Activated naive CD4-positive, alpha-beta T cell treated with anti-CD3 and anti-CD28 coated beads, Interleukin-2, amount 50 U/mL, for 16 hours (primary cell): ENCODE data around the gene DEPDC7.
"Not testable (repeated sequence)": the region's sequence is repeated elsewhere in the genome, so short reads cannot be mapped to it uniquely, and the experiment has no call there.

ENCODE experiments used
- DNase-seq: peaks from one replicate; pipeline ENCODE4 v3.0.0-alpha.2; 2020

The DEPDC7 gene

DNA sequence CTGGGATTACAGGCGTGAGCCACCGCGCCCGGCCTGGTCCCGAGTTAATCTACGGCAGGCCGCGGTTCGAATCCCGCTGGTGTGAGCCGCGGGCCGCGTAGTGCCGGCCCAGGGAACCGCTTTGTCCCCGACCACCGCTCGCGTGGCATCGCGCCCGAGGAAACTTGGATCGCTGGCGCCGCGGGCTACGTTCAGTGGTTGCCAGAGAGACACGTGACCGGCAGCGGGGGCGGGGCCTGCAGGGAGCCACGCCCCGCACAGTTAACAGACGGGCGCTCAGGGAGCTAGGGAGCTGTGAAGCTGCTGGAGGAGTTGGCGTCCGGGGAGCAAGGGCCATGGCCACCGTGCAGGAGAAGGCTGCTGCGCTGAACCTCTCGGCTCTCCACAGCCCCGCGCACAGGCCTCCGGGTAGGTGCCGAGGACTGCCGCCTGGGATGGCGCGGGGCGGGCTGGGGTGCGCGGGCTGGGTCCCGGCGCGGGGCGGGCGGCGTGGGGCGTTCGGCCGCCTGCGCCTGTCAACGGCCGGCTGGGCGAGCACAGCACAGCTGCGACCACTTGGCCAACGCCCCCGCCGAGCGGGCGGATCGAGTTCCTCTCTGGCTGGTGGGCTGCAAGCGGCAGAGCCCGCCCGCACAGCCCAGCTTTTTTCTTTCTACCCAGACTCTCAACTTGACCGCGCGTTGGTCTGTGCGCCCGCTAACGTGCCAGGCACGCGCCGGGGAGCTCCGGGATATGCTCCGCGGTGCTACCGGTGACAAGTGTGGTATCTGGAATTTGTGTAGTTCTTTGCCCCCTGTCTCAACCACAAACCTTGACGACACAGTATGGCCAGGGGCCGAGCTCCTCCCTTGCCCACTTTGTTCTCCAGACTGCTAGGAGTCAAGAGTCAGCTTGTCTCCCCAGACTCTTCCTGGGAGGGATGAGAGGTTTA, at the start of gene DEPDC7:
Gene DEPDC7 (plus strand): TSS at position 258 of the 931 bp plus-strand sequence. CDS start 78 bp downstream, at position 336.
- peak; percentile 82 for DNase-seq

DNA sequence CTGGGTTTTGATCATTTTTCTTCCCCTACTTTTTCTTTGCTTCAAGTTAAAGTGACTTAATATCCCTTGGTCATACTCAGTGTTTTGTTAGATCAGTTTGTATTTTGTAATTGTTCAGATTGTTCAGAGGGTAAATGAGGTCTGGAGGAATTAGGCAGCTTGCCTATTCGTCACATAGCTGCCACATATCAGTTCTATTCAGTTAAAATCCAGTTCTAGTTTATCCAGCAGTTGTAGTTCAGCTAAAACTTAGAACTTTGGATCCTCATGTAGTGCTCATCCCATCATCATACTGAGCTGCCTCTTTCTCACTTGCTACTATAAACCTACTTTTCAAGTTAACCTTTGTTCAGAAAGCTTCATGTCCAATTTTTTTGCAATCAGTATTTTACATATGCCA, 47.1 kb upstream of the DEPDC7 start:
- no peak for DNase-seq

DNA sequence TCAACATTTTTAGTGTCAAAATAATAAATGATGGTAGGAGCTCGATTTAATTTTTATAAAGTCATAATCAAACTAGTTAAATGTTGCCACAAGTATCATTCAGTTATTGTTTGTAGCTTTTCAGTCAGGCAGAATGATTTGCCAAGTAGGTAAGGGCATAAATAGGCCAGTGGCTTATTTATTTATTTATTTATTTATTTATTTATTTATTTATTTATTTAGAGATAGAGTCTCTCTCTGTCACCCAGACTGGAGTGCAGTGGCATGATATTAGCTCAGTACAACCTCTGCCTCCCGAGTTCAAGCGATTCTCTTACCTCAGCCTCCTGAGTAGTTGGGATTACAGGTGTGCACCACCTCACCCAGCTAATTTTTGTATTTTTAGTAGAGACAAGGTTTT, 43.4 kb upstream of the DEPDC7 start:
- not testable (repeated sequence) for DNase-seq

DNA sequence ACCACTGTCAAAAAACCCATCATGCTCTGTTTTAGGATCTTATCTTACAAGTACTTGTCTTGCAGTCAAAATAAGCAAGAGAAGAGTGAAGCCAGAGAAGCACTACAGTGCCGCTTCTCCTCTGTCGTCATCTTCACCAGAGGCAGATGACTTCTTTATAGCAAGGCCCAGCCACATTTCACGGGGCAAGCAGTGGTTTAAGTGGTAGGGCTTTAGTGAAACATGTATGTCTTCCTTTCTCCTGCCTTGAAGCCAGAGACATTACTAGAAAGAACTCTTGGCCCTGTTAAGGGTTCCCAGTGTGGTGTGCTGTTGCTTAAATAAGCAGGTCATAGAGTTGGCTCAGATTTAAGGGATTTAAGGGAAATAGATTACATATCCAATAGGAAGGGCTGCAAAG, 42.9 kb upstream of the DEPDC7 start:
- DNase-seq: no peak

DNA sequence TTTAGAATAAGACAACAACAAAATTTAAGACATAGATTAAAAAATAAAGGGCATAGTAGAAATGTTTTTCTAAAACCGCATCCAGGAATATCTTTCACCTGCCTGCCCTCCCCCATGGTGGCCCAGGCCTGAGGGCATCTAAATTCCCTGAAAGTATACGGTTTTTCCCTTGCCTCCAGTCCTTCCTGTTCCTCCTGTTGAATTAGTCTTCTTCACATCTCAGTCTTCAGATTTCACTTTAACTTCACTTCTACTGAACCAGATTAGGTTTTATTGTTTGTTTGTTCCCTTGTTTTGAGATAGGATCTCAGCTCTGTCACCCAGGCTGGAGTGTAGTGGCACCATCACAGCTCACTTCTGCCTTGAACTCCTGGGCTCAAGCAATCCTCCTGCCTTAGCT, 33.1 kb upstream of the DEPDC7 start:
- DNase-seq: no peak

DNA sequence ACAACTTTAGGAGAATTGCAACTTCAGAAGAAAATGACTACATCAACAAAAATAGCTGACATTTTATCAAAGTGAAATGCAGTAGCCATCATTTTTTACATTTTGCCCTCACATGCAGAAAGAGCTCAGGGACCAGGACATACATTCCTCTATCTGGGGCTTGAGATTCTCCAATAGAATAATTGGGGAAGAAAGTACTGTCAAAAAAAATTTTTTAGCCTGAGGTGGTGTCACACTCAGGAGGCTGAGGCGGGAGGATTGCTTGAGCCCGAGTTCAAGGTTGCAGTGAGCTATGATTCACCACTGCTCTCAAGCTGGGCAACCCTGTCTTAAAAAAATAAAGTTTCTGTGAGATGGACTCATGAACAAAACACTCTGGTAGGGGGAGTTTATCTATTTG, 32.2 kb upstream of the DEPDC7 start:
- no peak for DNase-seq

DNA sequence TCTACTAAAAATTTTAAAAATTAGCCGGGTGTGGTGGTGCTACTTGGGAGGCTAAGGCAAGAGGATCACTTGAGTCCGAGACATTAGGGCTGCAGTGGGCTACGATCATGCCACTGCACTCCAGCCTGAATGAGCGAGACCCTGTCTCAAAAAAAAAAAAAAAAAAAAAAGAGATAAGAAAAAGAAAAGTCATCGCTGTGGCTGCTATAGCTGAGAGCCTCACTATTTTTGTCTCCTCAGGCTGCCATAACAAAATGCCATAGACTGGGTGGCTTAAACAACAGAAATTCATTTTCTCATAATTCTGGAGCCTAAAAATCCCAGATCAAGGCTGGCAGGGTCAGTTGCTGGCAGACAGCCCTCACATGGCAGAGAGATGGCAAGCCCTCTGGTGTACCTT, 30.1 kb upstream of the DEPDC7 start:
- no peak for DNase-seq

DNA sequence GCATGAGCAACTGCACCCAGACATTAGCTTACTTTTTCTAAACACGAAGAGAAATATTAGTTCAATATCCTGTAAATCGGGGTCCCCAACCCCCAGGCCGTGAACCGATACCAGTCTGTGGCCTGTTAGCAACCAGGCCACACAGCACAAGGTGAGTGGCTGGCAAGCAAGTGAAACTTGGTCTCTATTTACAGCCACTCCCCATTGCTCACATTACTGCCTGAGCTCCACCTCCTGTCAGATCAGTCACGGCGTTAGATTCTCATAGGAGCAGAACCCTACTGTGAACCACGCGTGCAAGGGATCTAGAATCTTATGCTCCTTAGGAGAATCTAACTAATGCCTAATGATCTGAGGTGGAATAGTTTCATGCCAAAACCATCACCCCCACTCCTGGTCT, 27.8 kb upstream of the DEPDC7 start:
- DNase-seq: no peak

DNA sequence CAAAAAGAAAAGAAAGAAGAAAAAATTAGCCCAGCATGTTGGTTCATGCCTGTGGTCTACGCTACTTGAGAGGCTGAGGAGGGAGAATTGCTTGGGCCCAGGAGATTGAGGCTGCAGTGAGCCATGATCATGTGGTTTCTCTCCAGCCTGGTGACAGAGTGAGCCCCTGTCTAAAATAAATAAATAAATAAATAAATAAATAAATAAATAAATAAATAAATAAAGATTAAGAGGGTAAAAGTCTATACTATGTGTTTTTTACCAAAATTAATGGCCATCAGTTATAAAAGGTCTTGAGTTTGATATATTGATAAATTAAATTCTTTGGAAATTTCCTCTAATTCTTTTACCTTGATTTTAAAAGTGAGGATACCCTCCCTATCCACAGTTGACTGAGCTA, 25.2 kb upstream of the DEPDC7 start:
- DNase-seq: no peak

DNA sequence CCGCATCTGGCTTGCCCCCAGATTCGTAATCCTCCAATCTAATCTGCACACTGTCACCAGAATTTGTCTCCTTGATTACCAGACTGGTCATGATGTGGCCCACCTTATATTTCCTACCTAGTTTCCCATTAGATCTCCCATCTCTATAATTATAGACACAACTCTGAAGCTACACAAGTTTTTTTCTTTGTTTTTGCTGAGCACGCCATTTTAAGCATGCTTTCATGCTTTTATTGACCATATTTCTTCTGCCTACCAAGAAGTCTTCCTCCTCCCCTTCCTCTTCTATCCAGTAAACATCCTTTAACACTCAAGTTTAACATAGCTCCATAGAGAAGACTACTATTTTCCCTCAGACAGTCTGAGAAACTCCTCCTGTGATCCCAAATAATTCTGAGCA, 24.3 kb upstream of the DEPDC7 start:
- DNase-seq: no peak

DNA sequence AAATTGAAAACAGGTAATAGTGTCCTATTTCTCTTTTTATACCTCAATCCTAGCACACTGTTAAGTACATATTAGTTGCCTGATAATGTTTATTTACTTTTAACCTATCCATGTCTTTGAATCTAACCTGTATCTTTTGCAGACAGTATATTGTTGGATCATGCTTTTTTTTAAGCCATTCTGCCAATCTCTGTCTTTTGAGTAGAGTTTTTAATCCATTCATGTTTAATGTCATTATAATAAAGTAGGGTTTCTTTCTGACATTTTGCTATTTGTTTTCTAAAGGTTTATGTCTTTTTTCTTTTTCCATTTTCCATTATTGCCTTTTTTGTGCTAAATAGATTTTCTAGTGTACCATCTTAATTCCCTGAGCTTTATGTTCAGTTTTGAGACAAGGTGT, 23.8 kb upstream of the DEPDC7 start:
- no peak for DNase-seq

DNA sequence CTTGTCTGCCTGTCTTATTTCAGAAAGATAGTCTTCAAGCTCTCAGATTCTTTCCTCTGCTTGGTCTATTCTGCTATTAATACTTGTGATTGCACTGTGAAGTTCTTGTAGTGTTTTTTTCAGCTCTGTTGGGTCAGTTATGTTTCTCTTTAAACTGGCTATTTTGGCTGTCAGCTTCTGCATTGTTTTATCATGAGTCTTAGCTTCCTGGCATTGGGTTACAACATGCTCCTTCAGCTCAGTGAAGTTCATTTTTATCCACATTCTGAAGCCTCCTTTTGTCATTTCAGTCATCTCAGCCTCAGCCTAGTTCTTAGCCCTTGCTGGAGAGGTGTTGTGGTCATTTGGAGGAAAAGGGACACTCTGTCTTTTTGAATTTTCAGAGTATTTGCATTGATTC, 15.5 kb upstream of the DEPDC7 start:
- DNase-seq: no peak

DNA sequence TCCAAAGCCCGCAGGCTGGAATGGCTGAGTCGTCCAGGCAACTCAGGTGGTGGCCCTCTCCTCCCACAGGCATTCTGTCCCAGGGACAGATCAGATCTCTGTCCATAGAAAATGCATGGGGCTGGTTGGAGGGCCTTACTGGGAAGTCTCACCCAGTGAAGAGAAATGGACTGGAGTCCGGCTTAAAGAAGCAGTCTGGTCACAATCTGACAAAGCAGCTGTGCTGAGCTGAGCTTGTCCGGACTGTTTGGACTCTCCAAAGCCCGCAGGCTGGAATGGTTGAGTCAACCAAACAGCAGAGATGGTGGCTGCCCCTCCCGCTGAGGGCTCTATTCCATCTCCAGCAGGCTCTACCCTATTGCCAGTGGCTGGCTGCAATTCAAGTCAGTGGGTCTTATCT, 14.4 kb upstream of the DEPDC7 start:
- no peak for DNase-seq

DNA sequence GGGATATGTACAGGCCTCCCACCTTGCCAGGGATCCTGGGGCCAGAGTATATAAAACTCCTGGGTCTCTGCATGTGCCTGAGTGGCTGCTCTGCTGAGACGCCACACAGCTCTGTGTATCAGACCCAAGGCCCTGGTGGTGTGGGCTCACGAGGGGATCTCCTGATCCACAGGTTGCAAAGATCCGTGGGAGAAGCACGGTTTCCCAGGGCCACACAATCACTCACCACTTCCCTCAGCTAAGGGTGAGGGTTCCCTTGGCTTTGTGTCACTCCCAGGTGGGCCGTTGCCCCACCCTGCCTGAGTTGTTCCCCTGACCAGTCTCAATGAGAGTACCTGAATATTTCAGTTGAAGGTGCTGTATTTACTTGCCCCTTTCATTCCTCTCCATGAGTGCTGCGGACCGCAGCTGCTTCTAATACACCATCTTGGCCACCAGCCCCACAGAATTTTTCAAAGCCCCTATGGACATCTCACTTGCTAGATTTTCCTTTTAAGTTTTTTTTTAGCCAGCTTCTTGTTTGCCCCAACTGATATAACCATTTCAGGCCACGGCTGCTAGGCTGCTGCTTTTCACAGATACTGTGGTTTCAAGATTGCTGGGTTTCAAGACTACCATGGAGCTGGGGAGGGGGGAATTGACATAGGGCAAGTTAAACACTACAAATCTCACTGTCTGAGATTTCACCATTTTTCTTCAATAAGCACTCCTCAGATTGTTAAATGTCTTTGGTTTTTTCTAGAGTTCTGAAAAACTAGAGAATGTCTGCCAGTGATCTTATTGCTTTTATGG, 13.7 kb upstream of the DEPDC7 start:
- DNase-seq: no peak

DNA sequence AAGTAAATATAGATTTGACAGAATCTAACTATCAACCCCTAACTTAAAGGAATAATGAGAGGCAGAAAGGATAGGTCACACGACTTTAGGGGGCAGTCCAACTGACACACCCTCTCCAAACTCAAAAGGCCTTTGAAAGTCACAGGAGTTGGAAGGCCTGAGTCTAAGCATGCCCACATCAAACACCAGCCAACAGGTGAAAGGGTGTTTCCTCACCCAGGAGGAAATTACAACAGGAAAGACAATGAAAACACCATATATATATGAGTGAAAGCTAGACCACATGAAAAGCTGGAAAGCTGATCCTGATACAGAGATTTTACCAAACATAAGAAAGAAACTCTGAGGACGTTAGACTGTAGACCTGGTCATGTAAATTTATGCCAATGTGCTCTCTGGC, 10.5 kb upstream of the DEPDC7 start:
- no peak for DNase-seq

DNA sequence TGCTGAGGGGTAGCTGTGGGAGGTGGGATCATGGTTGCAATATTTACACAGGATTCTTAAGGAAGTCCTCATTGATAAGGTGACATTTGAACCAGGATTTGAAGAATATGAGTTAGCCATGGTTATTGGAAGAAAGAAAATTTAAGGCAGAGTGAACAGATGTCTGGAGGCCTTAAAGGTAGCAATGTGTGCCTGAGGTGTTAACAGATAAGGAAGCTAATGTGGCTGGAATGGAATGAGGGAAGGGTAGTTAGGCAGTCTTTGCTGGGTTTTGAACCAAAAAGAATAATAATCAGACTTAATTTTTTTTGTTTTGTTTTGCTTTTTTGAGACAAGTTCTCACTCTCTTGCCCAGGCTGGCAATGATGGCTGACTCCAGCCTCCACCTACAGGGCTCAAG, 9.7 kb upstream of the DEPDC7 start:
- no peak for DNase-seq

DNA sequence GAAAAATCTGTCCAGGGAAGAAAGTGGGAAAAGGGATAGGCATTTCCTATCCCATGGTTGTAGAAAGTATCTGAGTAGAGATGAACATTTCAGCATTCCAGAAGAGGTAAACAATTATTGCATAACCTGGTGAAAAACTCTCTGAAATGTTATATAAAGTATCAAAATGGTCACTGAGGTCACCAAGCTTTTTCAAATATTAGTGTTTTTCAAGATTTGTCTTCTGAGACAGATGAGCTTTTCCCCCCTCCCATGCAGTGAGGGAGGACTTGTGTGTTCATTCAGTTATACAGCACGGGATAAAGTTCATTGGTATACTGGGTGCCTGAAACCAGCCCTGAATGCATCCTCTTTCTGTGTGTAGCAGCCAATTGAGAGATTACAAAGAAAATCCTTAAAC, 1.9 kb upstream of the DEPDC7 start:
- no peak for DNase-seq

DNA sequence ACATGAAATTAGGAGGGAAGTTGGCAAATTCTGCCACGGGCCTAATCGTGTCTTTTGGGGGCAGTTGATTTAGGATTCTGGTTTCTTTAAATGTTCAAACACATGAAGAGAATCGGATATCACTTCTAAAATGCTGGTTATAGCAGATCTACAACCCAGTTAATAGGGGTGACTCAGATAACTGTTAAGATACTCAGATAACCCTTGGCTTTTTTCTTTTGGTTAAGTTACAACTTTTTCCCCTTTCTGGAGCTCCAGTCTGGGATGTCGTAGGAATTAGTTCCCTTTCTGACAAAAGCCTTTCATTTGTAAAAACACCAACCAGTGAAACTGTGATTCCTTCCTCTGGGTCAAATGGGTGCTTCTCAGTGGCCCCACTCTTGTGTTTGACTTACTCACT, 976 bp downstream of the DEPDC7 start:
- DNase-seq: no peak

DNA sequence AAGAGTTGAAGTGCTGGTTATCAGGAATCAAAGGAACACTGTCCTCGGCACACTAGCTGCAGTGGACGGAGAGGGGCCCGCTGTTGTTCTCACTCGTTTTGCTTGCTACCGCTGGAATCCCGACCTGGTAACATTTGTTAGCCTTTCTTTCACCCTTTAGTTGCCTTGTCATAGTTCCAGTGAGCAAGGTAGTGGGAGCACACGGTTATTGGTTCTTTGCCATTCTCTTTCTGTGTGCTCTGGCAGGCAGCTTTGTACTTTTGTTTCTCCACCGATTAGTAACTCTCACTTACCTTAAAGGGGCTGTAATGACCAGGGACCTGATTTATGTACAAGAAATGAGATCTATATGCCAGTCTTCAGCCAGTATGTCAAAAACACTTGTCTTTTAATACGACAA, 1.8 kb downstream of the DEPDC7 start:
- no peak for DNase-seq

DNA sequence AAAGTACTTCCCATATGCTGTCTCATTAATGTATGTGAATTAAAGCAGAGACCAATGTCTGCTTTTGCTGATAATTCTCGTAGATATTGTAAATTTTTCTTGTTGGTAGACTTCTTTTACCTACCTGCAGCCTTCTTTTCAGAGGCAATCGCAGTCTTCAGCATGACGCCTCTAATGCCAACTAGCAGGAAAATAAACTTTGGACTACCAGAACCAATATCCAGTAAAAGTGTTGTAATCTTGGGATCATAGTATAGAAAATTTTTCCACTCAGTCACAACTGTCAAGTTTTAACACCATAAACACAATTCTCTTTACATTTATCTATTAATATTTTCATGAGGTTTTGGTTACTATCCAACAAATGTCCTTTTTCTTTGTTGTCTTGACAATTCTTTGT, 2.3 kb downstream of the DEPDC7 start:
- no peak for DNase-seq

DNA sequence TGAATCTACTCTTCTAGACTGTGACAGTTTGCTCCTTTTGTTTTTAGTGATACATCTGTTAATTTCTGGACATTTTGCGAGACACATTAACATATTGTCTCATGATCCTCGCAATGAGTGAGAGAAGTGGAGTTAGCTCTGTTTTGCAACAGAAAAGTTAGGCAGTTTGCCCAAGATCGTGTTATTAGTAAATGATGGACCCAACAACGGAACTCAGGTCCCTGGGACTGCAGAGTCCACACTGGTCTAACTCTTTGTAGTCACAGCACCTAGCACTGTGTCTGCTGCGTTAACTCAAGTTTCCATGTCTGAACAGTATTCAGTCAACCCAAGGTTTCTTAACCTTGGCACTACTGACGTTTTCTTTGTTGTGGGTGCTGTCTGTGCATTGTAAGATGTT, 3.2 kb downstream of the DEPDC7 start:
- DNase-seq: no peak

DNA sequence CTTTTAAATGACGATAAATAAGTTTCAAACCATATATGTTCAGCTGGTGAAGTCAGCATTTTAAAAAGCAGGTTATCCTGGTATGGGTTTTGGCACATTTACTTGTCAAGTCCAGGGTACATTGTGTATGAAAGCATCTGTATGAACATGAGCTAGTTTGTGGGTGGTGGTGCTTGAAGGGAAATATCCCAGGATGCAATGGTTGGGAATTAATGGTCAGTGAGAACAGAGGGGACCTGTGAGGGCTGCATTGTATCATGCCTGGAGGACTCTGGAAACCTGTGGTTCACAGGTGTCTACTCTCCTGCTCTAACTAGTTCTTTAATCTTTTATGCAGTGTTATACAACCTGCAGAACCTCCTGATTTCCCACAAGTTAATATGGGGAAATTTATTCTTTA, 5.8 kb downstream of the DEPDC7 start:
- no peak for DNase-seq

DNA sequence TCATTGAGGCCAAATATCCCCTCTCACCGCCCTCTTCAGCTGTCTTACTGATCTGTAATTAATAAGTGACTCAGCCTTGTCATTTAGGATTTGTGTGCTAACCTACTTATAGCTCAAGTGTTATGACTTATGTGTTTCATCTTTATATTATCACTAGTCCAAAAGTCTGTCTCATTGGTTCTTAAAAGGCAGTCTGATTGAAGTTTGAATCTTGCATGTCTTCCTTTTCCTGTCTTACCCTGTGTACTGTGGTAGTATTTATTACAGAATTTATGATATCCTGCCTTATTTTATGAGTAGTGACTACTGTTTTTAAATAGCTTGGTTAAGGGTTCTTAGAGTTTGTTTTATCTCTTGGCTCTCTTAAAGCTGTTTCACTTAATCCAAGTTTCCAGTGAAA, 6.3 kb downstream of the DEPDC7 start:
- no peak for DNase-seq

DNA sequence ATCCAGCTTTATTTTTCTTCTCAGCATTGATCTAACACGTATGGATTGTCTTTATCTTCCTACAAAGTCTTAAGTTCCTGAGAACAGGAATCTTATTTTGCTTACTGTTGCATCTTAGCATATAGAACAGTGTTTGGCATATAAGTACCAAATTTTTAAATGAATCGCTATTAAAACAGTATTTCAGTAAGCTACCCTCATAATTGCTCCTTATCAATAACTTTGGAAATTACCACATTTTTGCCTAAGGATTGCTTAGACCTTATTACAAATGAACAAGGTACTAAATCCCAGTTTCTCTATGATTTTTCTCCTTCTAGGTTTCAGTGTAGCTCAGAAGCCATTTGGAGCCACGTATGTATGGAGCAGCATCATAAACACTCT, 9.7 kb downstream of the DEPDC7 start:
- DNase-seq: no peak
